ENCODE data around the gene LIN7A.

- no peak for TF ChIP-seq SP1 (IDR thresholded peaks at IDR 0.05)
- TF ChIP-seq CTCF (IDR thresholded peaks at IDR 0.05; ENCODE audit: low read depth, low read length, missing input control), result no peak
- TF ChIP-seq, protein P1, sequence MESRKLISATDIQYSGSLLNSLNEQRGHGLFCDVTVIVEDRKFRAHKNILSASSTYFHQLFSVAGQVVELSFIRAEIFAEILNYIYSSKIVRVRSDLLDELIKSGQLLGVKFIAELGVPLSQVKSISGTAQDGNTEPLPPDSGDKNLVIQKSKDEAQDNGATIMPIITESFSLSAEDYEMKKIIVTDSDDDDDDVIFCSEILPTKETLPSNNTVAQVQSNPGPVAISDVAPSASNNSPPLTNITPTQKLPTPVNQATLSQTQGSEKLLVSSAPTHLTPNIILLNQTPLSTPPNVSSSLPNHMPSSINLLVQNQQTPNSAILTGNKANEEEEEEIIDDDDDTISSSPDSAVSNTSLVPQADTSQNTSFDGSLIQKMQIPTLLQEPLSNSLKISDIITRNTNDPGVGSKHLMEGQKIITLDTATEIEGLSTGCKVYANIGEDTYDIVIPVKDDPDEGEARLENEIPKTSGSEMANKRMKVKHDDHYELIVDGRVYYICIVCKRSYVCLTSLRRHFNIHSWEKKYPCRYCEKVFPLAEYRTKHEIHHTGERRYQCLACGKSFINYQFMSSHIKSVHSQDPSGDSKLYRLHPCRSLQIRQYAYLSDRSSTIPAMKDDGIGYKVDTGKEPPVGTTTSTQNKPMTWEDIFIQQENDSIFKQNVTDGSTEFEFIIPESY (IDR thresholded peaks at IDR 0.05), result no peak
- TF ChIP-seq RAD21 (IDR thresholded peaks at IDR 0.05), result no peak
- no peak for TF ChIP-seq RXRA (IDR thresholded peaks at IDR 0.05)
- TF ChIP-seq, protein P2, sequence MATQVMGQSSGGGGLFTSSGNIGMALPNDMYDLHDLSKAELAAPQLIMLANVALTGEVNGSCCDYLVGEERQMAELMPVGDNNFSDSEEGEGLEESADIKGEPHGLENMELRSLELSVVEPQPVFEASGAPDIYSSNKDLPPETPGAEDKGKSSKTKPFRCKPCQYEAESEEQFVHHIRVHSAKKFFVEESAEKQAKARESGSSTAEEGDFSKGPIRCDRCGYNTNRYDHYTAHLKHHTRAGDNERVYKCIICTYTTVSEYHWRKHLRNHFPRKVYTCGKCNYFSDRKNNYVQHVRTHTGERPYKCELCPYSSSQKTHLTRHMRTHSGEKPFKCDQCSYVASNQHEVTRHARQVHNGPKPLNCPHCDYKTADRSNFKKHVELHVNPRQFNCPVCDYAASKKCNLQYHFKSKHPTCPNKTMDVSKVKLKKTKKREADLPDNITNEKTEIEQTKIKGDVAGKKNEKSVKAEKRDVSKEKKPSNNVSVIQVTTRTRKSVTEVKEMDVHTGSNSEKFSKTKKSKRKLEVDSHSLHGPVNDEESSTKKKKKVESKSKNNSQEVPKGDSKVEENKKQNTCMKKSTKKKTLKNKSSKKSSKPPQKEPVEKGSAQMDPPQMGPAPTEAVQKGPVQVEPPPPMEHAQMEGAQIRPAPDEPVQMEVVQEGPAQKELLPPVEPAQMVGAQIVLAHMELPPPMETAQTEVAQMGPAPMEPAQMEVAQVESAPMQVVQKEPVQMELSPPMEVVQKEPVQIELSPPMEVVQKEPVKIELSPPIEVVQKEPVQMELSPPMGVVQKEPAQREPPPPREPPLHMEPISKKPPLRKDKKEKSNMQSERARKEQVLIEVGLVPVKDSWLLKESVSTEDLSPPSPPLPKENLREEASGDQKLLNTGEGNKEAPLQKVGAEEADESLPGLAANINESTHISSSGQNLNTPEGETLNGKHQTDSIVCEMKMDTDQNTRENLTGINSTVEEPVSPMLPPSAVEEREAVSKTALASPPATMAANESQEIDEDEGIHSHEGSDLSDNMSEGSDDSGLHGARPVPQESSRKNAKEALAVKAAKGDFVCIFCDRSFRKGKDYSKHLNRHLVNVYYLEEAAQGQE (IDR thresholded peaks at IDR 0.05), result no peak
- TF ChIP-seq, protein P3, sequence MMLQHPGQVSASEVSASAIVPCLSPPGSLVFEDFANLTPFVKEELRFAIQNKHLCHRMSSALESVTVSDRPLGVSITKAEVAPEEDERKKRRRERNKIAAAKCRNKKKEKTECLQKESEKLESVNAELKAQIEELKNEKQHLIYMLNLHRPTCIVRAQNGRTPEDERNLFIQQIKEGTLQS (IDR thresholded peaks at IDR 0.05), result no peak
- TF ChIP-seq JUND (IDR thresholded peaks at IDR 0.05), result no peak
- TF ChIP-seq FOXA1 (IDR thresholded peaks at IDR 0.05), result no peak
- TF ChIP-seq NR2F2 (IDR thresholded peaks at IDR 0.05), result no peak
- no peak for TF ChIP-seq YY1 (IDR thresholded peaks at IDR 0.05)
- TF ChIP-seq, protein P4, sequence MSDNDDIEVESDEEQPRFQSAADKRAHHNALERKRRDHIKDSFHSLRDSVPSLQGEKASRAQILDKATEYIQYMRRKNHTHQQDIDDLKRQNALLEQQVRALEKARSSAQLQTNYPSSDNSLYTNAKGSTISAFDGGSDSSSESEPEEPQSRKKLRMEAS (IDR thresholded peaks at IDR 0.05), result no peak
Measured at GRCh38 chr12:80868576-80868975, 69.2 kb downstream of the LIN7A start.
